ENCODE data around the gene NPIPB5.
"Not testable (repeated sequence)": the region's sequence is repeated elsewhere in the genome, so short reads cannot be mapped to it uniquely, and the experiment has no call there.

DNA sequence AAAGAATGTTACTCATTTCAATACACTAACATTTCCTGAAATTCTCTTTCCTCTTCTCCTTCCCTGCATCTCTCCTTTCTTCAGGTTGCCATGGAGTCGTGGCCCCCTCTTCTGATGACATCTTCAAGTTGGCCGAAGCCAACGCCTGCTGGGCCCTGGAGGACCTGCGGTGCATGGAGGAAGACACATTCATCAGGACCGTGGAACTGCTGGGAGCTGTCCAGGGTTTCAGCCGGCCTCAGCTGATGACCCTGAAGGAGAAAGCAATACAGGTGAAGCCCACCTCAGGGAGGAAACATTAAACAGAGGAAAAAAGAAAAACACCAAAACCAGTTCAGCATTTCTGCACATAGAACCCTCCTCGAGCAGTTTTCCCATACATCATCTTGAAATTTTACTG, 46.1 kb downstream of the NPIPB5 start:
- TF ChIP-seq, protein P1, sequence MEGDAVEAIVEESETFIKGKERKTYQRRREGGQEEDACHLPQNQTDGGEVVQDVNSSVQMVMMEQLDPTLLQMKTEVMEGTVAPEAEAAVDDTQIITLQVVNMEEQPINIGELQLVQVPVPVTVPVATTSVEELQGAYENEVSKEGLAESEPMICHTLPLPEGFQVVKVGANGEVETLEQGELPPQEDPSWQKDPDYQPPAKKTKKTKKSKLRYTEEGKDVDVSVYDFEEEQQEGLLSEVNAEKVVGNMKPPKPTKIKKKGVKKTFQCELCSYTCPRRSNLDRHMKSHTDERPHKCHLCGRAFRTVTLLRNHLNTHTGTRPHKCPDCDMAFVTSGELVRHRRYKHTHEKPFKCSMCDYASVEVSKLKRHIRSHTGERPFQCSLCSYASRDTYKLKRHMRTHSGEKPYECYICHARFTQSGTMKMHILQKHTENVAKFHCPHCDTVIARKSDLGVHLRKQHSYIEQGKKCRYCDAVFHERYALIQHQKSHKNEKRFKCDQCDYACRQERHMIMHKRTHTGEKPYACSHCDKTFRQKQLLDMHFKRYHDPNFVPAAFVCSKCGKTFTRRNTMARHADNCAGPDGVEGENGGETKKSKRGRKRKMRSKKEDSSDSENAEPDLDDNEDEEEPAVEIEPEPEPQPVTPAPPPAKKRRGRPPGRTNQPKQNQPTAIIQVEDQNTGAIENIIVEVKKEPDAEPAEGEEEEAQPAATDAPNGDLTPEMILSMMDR (IDR thresholded peaks at IDR 0.05), result not testable (repeated sequence)
- TF ChIP-seq POLR2AphosphoS5 (IDR thresholded peaks at IDR 0.05); POLR2A (IDR thresholded peaks at IDR 0.05); EP300 (IDR thresholded peaks at IDR 0.05; ENCODE audit: low read depth): not testable (repeated sequence)
